H1 (cell line): ENCODE data around the gene MPND. TPM values are rescaled to one million over a fixed set of nuclear protein-coding genes. Genes with fewer than 3 reads are reported as not detected.

Experiments
- CTCF ChIA-PET: fragments of 300-600 bp; sonication (Branson Sonifier 250); formaldehyde crosslinking; loops from one replicate; lab custom pipeline; 2021; ENCODE audit not compliant: partially characterized antibody; lab: Charles Lee
- POLR2A ChIA-PET: fragments of 300-600 bp; sonication (Branson Sonifier 250); formaldehyde crosslinking; loops from one replicate; lab custom pipeline; 2021; ENCODE audit warnings: inconsistent platforms; ENCODE audit not compliant: partially characterized antibody; lab: Charles Lee
- DNase-seq, 2 experiments: peaks; one replicate each; pipeline versions ENCODE4 v3.0.0 to v3.0.0-alpha.2; 2010 to 2022; ENCODE audit warnings: low spot score in 2 of 2, low read depth in 1 of 2, mixed read lengths in 1 of 2
- FAIRE-seq: peaks from 2 replicates; lab custom pipeline; 2011; peaks lifted over from hg19 to GRCh38; lab: Jason Lieb, UNC
- H2AFZ ChIP-seq: 2 replicates; pipeline ENCODE4 v1.8.1; 2012; ENCODE audit warnings: low read length, inconsistent platforms
- H2AK5ac ChIP-seq: 2 replicates; pipeline ENCODE4 v1.6.1; 2013; ENCODE audit warnings: low read depth, low read length
- H2BK120ac ChIP-seq: replicated peaks from 2 replicates; pipeline ENCODE3; 2013; ENCODE audit warnings: low read depth, low read length, inconsistent platforms
- H2BK12ac ChIP-seq: 2 replicates; pipeline ENCODE4 v1.6.1; 2013; ENCODE audit warnings: low read depth, low read length
- H2BK15ac ChIP-seq: 2 replicates; pipeline ENCODE4 v1.6.1; 2013; ENCODE audit warnings: low read length
- H2BK20ac ChIP-seq: 2 replicates; pipeline ENCODE4 v1.6.1; 2013; ENCODE audit warnings: low read length
- H2BK5ac ChIP-seq: 2 replicates; pipeline ENCODE4 v1.6.1; 2013; ENCODE audit warnings: low read depth, low read length
- H3K14ac ChIP-seq: 2 replicates; pipeline ENCODE4 v1.6.1; 2013; ENCODE audit warnings: inconsistent platforms; ENCODE audit not compliant: insufficient read length
- H3K18ac ChIP-seq: 2 replicates; pipeline ENCODE4 v1.6.1; 2013; ENCODE audit warnings: low read length; ENCODE audit errors: extremely low read depth
- H3K23ac ChIP-seq: 2 replicates; pipeline ENCODE4 v1.6.1; 2013; ENCODE audit warnings: inconsistent platforms; ENCODE audit not compliant: insufficient read length
- H3K23me2 ChIP-seq: 2 replicates; pipeline ENCODE4 v1.6.1; 2013; ENCODE audit warnings: low read depth, low read length
- H3K27ac ChIP-seq: 2 replicates; pipeline ENCODE4 v1.6.1; 2011; ENCODE audit warnings: low read depth, low read length, inconsistent platforms
- H3K27me3 ChIP-seq, 4 experiments: replicated peaks in 1 of 4; 1 replicate in 1 of 4; 2 replicates in 3 of 4; pipeline versions ENCODE4 v1.6.1 to v1.8.1; 2011 to 2013; ENCODE audit warnings: low read length in 3 of 4, mild to moderate bottlenecking in 3 of 4, inconsistent platforms in 2 of 4, mixed read lengths in 2 of 4, moderate library complexity in 1 of 4; ENCODE audit not compliant: control insufficient read depth in 3 of 4, insufficient read depth in 3 of 4; ENCODE audit errors: extremely low read depth in 1 of 4
- H3K36me3 ChIP-seq, 4 experiments: 2 replicates each; pipeline versions ENCODE4 v1.6.1 to v1.8.1; 2011 to 2013; ENCODE audit warnings: mild to moderate bottlenecking in 4 of 4, low read length in 3 of 4, moderate library complexity in 2 of 4, control low read depth in 1 of 4, inconsistent platforms in 1 of 4; ENCODE audit not compliant: insufficient read depth in 4 of 4, control insufficient read depth in 2 of 4
- H3K4ac ChIP-seq: replicated peaks from 2 replicates; pipeline ENCODE3; 2013; ENCODE audit warnings: low read length, low read depth, mixed read lengths, inconsistent platforms; ENCODE audit not compliant: insufficient read length
- H3K4me1 ChIP-seq, 4 experiments: replicated peaks in 1 of 4; 1 replicate in 1 of 4; 2 replicates in 3 of 4; pipeline versions ENCODE4 v1.6.1 to v1.8.1; 2011 to 2013; ENCODE audit warnings: low read length in 3 of 4, inconsistent platforms in 2 of 4, mixed read lengths in 1 of 4; ENCODE audit not compliant: insufficient read depth in 4 of 4, control insufficient read depth in 3 of 4
- H3K4me2 ChIP-seq, 2 experiments: 2 replicates each; pipeline versions ENCODE4 v1.6.1 to v1.8.1; 2011 to 2013; ENCODE audit warnings: low read depth in 2 of 2, low read length in 2 of 2, control low read depth in 1 of 2, inconsistent platforms in 1 of 2, mild to moderate bottlenecking in 1 of 2; ENCODE audit not compliant: insufficient read depth in 1 of 2
- H3K4me3 ChIP-seq, 4 experiments: fragments of 200-600, 300-600 bp in 1 of 4; sonication (generic), shearing (Covaris generic), sonication (Bioruptor Twin) in 1 of 4; 2 replicates each; pipeline versions ENCODE4 v1.5.1 to v1.8.1; 2011 to 2016; ENCODE audit warnings: low read length in 4 of 4, low read depth in 3 of 4, control low read depth in 2 of 4, inconsistent platforms in 2 of 4, mild to moderate bottlenecking in 2 of 4, mixed read lengths in 1 of 4, moderate library complexity in 1 of 4; ENCODE audit not compliant: insufficient read depth in 2 of 4; ENCODE audit errors: extremely low read depth in 1 of 4
- H3K56ac ChIP-seq: replicated peaks from 2 replicates; pipeline ENCODE3; 2013; ENCODE audit warnings: low read depth, mild to moderate bottlenecking, mixed read lengths, low read length, inconsistent platforms; ENCODE audit not compliant: insufficient read length
- H3K79me1 ChIP-seq: 2 replicates; pipeline ENCODE4 v1.6.1; 2013; ENCODE audit warnings: low read depth, low read length, control low read depth
- H3K79me2 ChIP-seq, 2 experiments: 2 replicates each; pipeline versions ENCODE4 v1.6.1 to v1.8.1; 2012 to 2013; ENCODE audit warnings: low read length in 2 of 2, mild to moderate bottlenecking in 2 of 2, inconsistent platforms in 1 of 2; ENCODE audit not compliant: insufficient read depth in 2 of 2, control insufficient read depth in 1 of 2
- H3K9ac ChIP-seq, 4 experiments: replicated peaks in 1 of 4; 1 replicate in 1 of 4; 2 replicates in 3 of 4; pipeline versions ENCODE4 v1.6.1 to v1.8.1; 2011 to 2013; ENCODE audit warnings: low read depth in 3 of 4, low read length in 3 of 4, control low read depth in 2 of 4, mild to moderate bottlenecking in 2 of 4, moderate library complexity in 2 of 4, inconsistent platforms in 1 of 4; ENCODE audit errors: extremely low read depth in 1 of 4
- H3K9me3 ChIP-seq, 2 experiments: 2 replicates each; pipeline versions ENCODE4 v1.6.1 to v1.8.1; 2012 to 2013; ENCODE audit warnings: mild to moderate bottlenecking in 2 of 2, moderate library complexity in 2 of 2, control low read depth in 1 of 2, inconsistent platforms in 1 of 2, low read depth in 1 of 2, low read length in 1 of 2, mixed read lengths in 1 of 2; ENCODE audit not compliant: insufficient read depth in 2 of 2
- H4K20me1 ChIP-seq, 2 experiments: replicated peaks in 1 of 2; 2 replicates each; pipeline versions ENCODE3 to v1.8.1; 2011 to 2013; ENCODE audit warnings: inconsistent platforms in 2 of 2, low read length in 2 of 2, mild to moderate bottlenecking in 1 of 2; ENCODE audit not compliant: insufficient read depth in 2 of 2, control insufficient read depth in 1 of 2
- H4K5ac ChIP-seq: 2 replicates; pipeline ENCODE4 v1.6.1; 2013; ENCODE audit warnings: low read length, low read depth, mixed read lengths, inconsistent platforms; ENCODE audit not compliant: insufficient read length
- H4K8ac ChIP-seq: 2 replicates; pipeline ENCODE4 v1.8.0; 2013; ENCODE audit warnings: mild to moderate bottlenecking, moderate library complexity, low read length, inconsistent platforms; ENCODE audit not compliant: insufficient read depth; ENCODE audit errors: extremely low read depth
- H4K91ac ChIP-seq: replicated peaks from 2 replicates; pipeline ENCODE3; 2013; ENCODE audit warnings: low read length, mixed read lengths, inconsistent platforms; ENCODE audit not compliant: insufficient read length
- EGR1 ChIP-seq: IDR thresholded peaks from 2 replicates; pipeline ENCODE4 v1.6.1; 2011; ENCODE audit warnings: low read depth, low read length, borderline replicate concordance
- RFX5 ChIP-seq: IDR thresholded peaks from 2 replicates; pipeline ENCODE4 v1.6.1; 2011; ENCODE audit warnings: low read depth, low read length, improper control_type of control experiment, borderline replicate concordance
- TAF7 ChIP-seq: optimal IDR thresholded peaks from 2 replicates; pipeline ENCODE3; 2011; ENCODE audit warnings: low read depth, mild to moderate bottlenecking, inconsistent platforms, low read length, moderate library complexity, borderline replicate concordance
- WGBS, 2 experiments: shearing (Covaris generic) in 1 of 2; methylation state at CpG; one replicate each; pipeline versions ENCODE4 v1.1.6 to v1.1.7; 2013 to 2015; ENCODE audit warnings: low lambda C conversion rate in 2 of 2, mixed read lengths in 2 of 2, inconsistent platforms in 1 of 2, low coverage in 1 of 2, missing lambda C conversion rate in 1 of 2; ENCODE audit not compliant: insufficient replicate concordance in 2 of 2, insufficient coverage in 1 of 2, insufficient read length in 1 of 2; ENCODE audit errors: extremely low coverage in 1 of 2, missing lambda C conversion rate in 1 of 2; 5-methylcytosine and 5-hydroxymethylcytosine counted together
- polyA plus RNA-seq, 7 experiments: library from polyadenylated mRNA; depleted of rRNA in 3 of 7; stranded (reverse) in 5 of 7; unstranded in 2 of 7; fragments of >200 nt in 5 of 7; fragments of 200-250 nt in 2 of 7; gene quantifications; 1 replicate in 5 of 7; 2 replicates in 1 of 7; 4 replicates in 1 of 7; pipeline versions ENCODE4 v1.2.1 to v1.2.3, GENCODE V29; 2011 to 2013; ENCODE audit warnings: missing spikeins in 2 of 7, mixed read lengths in 2 of 7
- total RNA-seq: library from RNA; stranded (reverse); fragmentation: NEBNext Ultra II Directional; extraction: Animal tissue kit (Norgen Biotek cat#: 25700); gene quantifications from 2 replicates; pipeline ENCODE4 v1.2.1, GENCODE V29; 2021

Gene MPND
- total and polyA plus RNA-seq, 2 of the 8 experiments (the other 6 are each of a cell fraction or from before 2014, with no cell fraction given), result 22.9 to 27.7 TPM

- Histone ChIP-seq H4K5ac (no peak overlapping the region), H2AK5ac (no peak overlapping the region), H3K4me1 (peaks cover 0 to 15% (median 1%) of the 10 kb centered on the region in 4 experiments; a peak in 5 of 7 replicates), H3K27me3 (no peaks in the 10 kb centered on the region), H3K9ac (no peak overlapping the region), H3K9me3 (no peaks in the 10 kb centered on the region), H4K91ac (no peak overlapping the region), H2AFZ (no peak overlapping the region), H2BK12ac (no peak overlapping the region), H3K79me2 (no peaks in the 10 kb centered on the region), H3K79me1 (no peaks in the 10 kb centered on the region), H2BK20ac (no peak overlapping the region), H2BK5ac (no peak overlapping the region), H3K23ac (no peak overlapping the region), H4K20me1 (no peaks in the 10 kb centered on the region), H3K36me3 (no peaks in the 10 kb centered on the region), H3K14ac (no peak overlapping the region), H3K56ac (no peak overlapping the region), H3K18ac (no peak overlapping the region), H3K4ac (no peak overlapping the region), H2BK15ac (no peak overlapping the region), H3K4me2 (no peak overlapping the region), H3K4me3 (no peak overlapping the region), H4K8ac (no peak overlapping the region), H3K27ac (no peak overlapping the region), H3K23me2 (no peaks in the 10 kb centered on the region), H2BK120ac (no peak overlapping the region)
- ChIA-PET POLR2A (interaction anchor here (0.7 to 1.3 kb wide), 4 partner anchors 12 to 43 kb away, joined by 3 to 4 read pairs (median 3); no protein-coding TSS in a partner anchor), CTCF (interaction anchor here (0.6 to 4.9 kb wide), 8 partner anchors 11 to 57 kb away, joined by 3 to 47 read pairs (median 3); no protein-coding TSS in a partner anchor)
- 76% methylated on average over 8 of the region's 8 CpGs; no CpG with 5 or more reads in 1 of the 2 experiments for WGBS, 2 experiments
- DNase-seq (no peak), FAIRE-seq (no peak)
- no peak for TF ChIP-seq EGR1
- TF ChIP-seq TAF7, result no peak
- no peak for TF ChIP-seq RFX5
Measured at GRCh38 chr19:4298810-4299550, 44.4 kb upstream of the MPND start.
